Psoas muscle (tissue), 8 donors: Measurements from ENCODE around the gene VEZT. TPM values are rescaled to one million over a fixed set of nuclear protein-coding genes. Genes with fewer than 3 reads are reported as not detected.

ENCODE experiments used
- ATAC-seq, 4 donors: fragments of 200-7000 bp; cut with Tn5 transposase; one replicate each; pipeline ENCODE4 v1.9.1; 2020; ENCODE audit warnings: moderate library complexity in 3 of 4, mild to moderate bottlenecking in 2 of 4
- DNase-seq, 2 donors: peaks; one replicate each; pipeline ENCODE4 v3.0.0-alpha.2; 2020
- H3K27ac ChIP-seq: fragments of 200-600 bp; one replicate; pipeline ENCODE4 v1.8.0; 2022
- H3K27me3 ChIP-seq, 3 donors: fragments of 200-600 bp in 1 of 3; one replicate each; pipeline versions ENCODE4 v1.6.1 to v1.8.0; 2013 to 2022; ENCODE audit warnings: low read length in 2 of 3, mild to moderate bottlenecking in 2 of 3, moderate library complexity in 1 of 3; ENCODE audit not compliant: insufficient read depth in 3 of 3
- H3K36me3 ChIP-seq, 2 donors: fragments of 200-600 bp in 1 of 2; one replicate each; pipeline versions ENCODE4 v1.6.1 to v1.8.0; 2013 to 2022; ENCODE audit warnings: low read depth in 1 of 2, mild to moderate bottlenecking in 1 of 2, moderate library complexity in 1 of 2; ENCODE audit not compliant: insufficient read depth in 1 of 2
- H3K4me1 ChIP-seq: fragments of 200-600 bp; one replicate; pipeline ENCODE4 v1.8.0; 2022
- H3K4me3 ChIP-seq: fragments of 200-600 bp; one replicate; pipeline ENCODE4 v1.8.0; 2022; ENCODE audit warnings: mild to moderate bottlenecking
- H3K9me3 ChIP-seq: fragments of 200-600 bp; one replicate; pipeline ENCODE4 v1.8.0; 2022
- WGBS, 3 donors: extraction: QIAGEN DNeasy Blood & Tissue Kit; methylation state at CpG; one replicate each; pipeline versions ENCODE4 v1.1.6 to v1.1.7; 2013; 5-methylcytosine and 5-hydroxymethylcytosine counted together
- intact Hi-C, 2 donors: fragments of 100-400 bp; cut with DNase I; formaldehyde crosslinking; loops; one replicate each; pipeline versions ENCODE4 v1.11.0 to v1.14.2; 2022
- polyA plus RNA-seq, 3 donors: library from polyadenylated mRNA; stranded (reverse); fragments of 200-250 nt; gene quantifications; one replicate each; pipeline ENCODE4 v1.2.3, GENCODE V29; 2013
- total RNA-seq, 4 donors: library from RNA; stranded (reverse); fragmentation: NEBNext Ultra II Directional in 2 of 4; extraction: Animal tissue kit (Norgen Biotek cat#: 25700) in 2 of 4; gene quantifications; one replicate each; pipeline versions ENCODE4 v1.2.1 to v1.2.4, GENCODE V29; 2021 to 2023
- TF ChIP-seq, protein P1 (sequence below): fragments of 200-600 bp; IDR thresholded peaks from one replicate; pipeline ENCODE4 v1.8.0; 2022; ENCODE audit warnings: antibody characterized with exemption
- donor health status: healthy with polysubstance abuse.
- donor health status: DM: no; HTN: no; CAD: no; lungs with moderate emphysema.
- donor health status: Bipolar disorder and iron deficiency.
- donor health status: healthy.
- donor health status: DM: yes; HTN: yes; CAD: no.
- donor health status: DM: no; HTN: no; CAD: no.
- donor health status: DM: no; HTN: no; CAD: no.
- donor health status: DM: yes; HTN: yes; CAD: no.

Gene VEZT
- total and polyA plus RNA-seq, 7 donors = 31.6 to 121 (median 83.2) TPM

- 10 to 11% (median 10%) methylated on average over 10 of the region's 10 CpGs for WGBS, 3 donors
- Histone ChIP-seq H3K4me1 (peaks cover 5% of the 10 kb centered on the region), H3K9me3 (no peaks in the 10 kb centered on the region), H3K4me3 (peak overlapping the region; percentile 39), H3K27me3 (no peaks in the 10 kb centered on the region), H3K27ac (peak overlapping the region; percentile 39), H3K36me3 (no peaks in the 10 kb centered on the region)
- TF ChIP-seq, protein P1, sequence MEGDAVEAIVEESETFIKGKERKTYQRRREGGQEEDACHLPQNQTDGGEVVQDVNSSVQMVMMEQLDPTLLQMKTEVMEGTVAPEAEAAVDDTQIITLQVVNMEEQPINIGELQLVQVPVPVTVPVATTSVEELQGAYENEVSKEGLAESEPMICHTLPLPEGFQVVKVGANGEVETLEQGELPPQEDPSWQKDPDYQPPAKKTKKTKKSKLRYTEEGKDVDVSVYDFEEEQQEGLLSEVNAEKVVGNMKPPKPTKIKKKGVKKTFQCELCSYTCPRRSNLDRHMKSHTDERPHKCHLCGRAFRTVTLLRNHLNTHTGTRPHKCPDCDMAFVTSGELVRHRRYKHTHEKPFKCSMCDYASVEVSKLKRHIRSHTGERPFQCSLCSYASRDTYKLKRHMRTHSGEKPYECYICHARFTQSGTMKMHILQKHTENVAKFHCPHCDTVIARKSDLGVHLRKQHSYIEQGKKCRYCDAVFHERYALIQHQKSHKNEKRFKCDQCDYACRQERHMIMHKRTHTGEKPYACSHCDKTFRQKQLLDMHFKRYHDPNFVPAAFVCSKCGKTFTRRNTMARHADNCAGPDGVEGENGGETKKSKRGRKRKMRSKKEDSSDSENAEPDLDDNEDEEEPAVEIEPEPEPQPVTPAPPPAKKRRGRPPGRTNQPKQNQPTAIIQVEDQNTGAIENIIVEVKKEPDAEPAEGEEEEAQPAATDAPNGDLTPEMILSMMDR = peak; percentile 92
- intact Hi-C loops = loop anchor here (1.0 to 10.0 kb wide), 4 partner anchors 196 to 792 kb away; no protein-coding TSS in a partner anchor
- peak; percentile 88 to 97 (median 92) for ATAC-seq
- DNase-seq = peak; percentile 41 to 79
Measured at GRCh38 chr12:95336387-95337067, 118.9 kb downstream of the VEZT start.

GRCh38 chr12:95337146-95337545, 119.5 kb downstream of the VEZT start:
- no peak overlapping the region for H3K27ac ChIP-seq
- WGBS, 3 donors = 34 to 49% (median 44%) methylated on average over 5 of the region's 5 CpGs
- no peak for DNase-seq

DNA sequence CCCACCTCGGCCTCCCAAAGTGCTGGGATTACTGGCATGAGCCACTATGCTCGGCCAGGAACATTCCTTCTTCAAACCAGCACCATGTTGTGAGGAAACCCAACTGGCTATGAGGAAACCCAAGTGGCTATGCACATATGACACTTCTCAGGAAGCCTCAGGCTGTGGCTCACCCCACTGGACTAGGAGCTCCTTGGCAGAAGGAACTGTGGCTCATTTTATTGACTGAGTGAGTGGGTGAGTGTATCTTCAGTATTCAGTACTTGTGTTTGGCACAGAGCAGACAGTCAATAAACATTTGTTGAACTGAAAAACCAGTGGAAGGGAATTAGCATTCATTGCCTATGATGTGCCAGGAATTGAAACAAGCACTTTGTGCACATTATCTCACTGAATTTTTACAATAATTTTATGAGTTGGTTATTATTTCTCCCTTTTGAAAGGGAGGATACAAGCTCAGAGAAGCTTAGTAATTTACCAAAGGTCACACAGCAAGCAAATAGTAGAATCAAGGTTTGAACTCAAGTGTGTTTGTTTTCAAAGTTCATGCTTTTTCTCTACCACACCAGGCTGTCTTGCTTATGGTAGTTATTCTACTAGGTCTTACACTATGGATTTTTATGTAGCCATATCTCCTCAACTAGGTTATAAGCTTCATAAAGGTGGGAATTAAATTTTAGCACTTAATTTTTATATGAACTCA, 121.6 kb downstream of the VEZT start:
- WGBS, 3 donors = 75 to 90% (median 84%) methylated on average over 2 of the region's 2 CpGs
- Histone ChIP-seq H3K36me3 (no peaks in the 10 kb centered on the region), H3K27ac (no peak overlapping the region), H3K4me3 (no peak overlapping the region), H3K27me3 (no peaks in the 10 kb centered on the region), H3K9me3 (no peaks in the 10 kb centered on the region), H3K4me1 (peaks cover 5% of the 10 kb centered on the region)
- TF ChIP-seq, protein P1 = no peak
- DNase-seq (no peak), ATAC-seq (no peak)
- intact Hi-C loops = loop anchor here (5.0 to 10.0 kb wide), 2 partner anchors 193 to 794 kb away; no protein-coding TSS in a partner anchor

More at GRCh38 chr12:95337146-95337545, 119.5 kb downstream of the VEZT start:
- intact Hi-C loops = loop anchor here (2.0 to 10.0 kb wide), 3 partner anchors 195 to 792 kb away; no protein-coding TSS in a partner anchor
- ATAC-seq = no peak
- H3K4me1 ChIP-seq = peaks cover 5% of the 10 kb centered on the region
- no peak overlapping the region for H3K4me3 ChIP-seq
- H3K9me3 ChIP-seq = no peaks in the 10 kb centered on the region
- TF ChIP-seq, protein P1 = no peak
- H3K27me3 ChIP-seq = no peaks in the 10 kb centered on the region
- no peaks in the 10 kb centered on the region for H3K36me3 ChIP-seq

DNA sequence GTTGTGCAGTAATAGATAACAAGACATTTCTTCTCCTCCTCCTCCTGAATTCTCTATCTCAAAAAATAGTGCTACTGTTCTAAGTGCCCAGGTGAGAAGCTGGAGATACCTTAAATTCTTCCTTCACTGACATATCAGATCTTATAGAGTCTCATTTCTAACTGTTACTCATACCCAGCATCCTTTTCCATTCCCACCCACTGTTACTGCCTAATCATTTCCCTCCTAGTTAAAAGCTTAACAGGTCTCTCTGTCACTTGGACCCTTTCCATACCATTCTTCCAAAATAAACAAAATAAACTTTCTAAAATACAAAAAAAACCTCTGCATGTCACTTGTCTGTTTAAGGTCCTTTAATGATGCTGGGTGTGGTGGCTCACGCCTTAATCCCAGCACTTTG, 124.4 kb downstream of the VEZT start:
- H3K36me3 ChIP-seq = no peaks in the 10 kb centered on the region
- H3K27me3 ChIP-seq = no peaks in the 10 kb centered on the region
- DNase-seq (no peak), ATAC-seq (no peak)
- H3K4me3 ChIP-seq = no peak overlapping the region
- H3K4me1 ChIP-seq = peaks cover 5% of the 10 kb centered on the region
- H3K9me3 ChIP-seq = no peaks in the 10 kb centered on the region
- 100% methylated on average over 1 of the region's 1 CpG for WGBS, 3 donors
- TF ChIP-seq, protein P1 = no peak
- intact Hi-C loops = no loop called here
- no peak overlapping the region for H3K27ac ChIP-seq
